ENCODE results near the gene TBC1D25.
A peak's percentile ranks its signal among the peaks of the same experiment; 100 is the strongest.
"Not testable (repeated sequence)": the region's sequence is repeated elsewhere in the genome, so short reads cannot be mapped to it uniquely, and the experiment has no call there.

TBC1D25 gene

DNA sequence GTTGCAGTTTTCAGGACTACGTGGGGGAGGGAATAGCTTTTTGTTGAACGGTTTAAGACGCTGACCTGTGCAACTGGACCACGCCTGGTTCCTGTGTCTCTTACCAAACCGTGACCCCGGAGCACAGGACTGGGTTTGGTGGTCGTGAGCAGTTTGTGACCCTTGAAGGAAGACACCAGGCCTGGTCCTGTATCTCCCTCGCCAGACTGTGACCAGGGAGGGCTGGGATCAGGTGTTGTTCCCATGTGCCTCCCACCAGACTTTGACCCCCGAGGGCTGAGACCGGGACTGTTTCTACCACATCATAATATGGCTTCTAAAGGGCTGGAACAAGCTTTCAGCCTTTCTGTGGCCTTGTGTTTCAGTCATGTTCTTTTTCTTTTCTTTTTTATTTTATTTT lies 17.2 kb upstream of the TBC1D25 start:
- H3K27ac ChIP-seq, result peak overlapping the region; percentile 76
- H3K36me3 ChIP-seq, result peaks cover 32% of the 10 kb centered on the region
- no peaks in the 10 kb centered on the region for H3K9me3 ChIP-seq (ENCODE audit: severe bottlenecking)
- TF ChIP-seq, protein P1, sequence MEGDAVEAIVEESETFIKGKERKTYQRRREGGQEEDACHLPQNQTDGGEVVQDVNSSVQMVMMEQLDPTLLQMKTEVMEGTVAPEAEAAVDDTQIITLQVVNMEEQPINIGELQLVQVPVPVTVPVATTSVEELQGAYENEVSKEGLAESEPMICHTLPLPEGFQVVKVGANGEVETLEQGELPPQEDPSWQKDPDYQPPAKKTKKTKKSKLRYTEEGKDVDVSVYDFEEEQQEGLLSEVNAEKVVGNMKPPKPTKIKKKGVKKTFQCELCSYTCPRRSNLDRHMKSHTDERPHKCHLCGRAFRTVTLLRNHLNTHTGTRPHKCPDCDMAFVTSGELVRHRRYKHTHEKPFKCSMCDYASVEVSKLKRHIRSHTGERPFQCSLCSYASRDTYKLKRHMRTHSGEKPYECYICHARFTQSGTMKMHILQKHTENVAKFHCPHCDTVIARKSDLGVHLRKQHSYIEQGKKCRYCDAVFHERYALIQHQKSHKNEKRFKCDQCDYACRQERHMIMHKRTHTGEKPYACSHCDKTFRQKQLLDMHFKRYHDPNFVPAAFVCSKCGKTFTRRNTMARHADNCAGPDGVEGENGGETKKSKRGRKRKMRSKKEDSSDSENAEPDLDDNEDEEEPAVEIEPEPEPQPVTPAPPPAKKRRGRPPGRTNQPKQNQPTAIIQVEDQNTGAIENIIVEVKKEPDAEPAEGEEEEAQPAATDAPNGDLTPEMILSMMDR (IDR thresholded peaks at IDR 0.05; ENCODE audit: low read depth, low read length), result no peak
- peak overlapping the region; percentile 79 for H3K4me3 ChIP-seq (ENCODE audit: low read depth, low read length)
- no peak for DNase-seq
- H3K27me3 ChIP-seq (ENCODE audit: insufficient read depth, low read depth, severe bottlenecking), result peaks cover 8% of the 10 kb centered on the region

DNA sequence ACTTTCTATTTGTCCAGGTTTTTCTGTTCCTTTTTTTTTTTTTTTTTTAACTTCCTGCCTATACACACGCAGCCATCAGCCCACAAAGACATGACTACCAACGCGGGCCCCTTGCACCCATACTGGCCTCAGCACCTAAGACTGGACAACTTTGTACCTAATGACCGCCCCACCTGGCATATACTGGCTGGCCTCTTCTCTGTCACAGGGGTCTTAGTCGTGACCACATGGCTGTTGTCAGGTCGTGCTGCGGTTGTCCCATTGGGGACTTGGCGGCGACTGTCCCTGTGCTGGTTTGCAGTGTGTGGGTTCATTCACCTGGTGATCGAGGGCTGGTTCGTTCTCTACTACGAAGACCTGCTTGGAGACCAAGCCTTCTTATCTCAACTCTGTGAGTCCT lies 15.8 kb upstream of the TBC1D25 start:
- no peak for DNase-seq
- H3K36me3 ChIP-seq, result peaks cover 46% of the 10 kb centered on the region
- H3K27ac ChIP-seq, result no peak overlapping the region
- H3K27me3 ChIP-seq (ENCODE audit: insufficient read depth, low read depth, severe bottlenecking), result peaks cover 8% of the 10 kb centered on the region
- TF ChIP-seq, protein P1 (IDR thresholded peaks at IDR 0.05; ENCODE audit: low read depth, low read length), result no peak
- H3K4me3 ChIP-seq (ENCODE audit: low read depth, low read length), result no peak overlapping the region
- no peaks in the 10 kb centered on the region for H3K9me3 ChIP-seq (ENCODE audit: severe bottlenecking)

DNA sequence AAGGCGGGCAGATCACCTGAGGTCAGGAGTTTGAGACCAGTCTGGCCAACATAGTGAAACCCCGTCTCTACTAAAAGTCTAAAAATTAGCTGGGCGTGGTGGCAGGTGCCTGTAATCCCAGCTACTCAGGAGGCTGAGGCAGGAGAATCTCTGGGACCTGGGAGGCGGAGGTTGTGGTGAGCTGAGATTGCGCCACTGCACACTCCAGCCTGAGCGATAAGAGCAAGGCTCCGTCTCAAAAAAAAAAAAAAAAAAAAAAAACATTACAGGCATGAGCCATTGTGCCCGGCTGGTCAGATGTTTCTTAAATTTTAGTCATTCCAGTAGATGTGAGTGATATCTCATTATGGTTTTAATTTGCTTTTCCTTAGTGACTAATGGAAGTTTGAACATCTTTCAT lies 13.7 kb upstream of the TBC1D25 start:
- not testable (repeated sequence) for DNase-seq; H3K27ac ChIP-seq; H3K4me3 ChIP-seq (ENCODE audit: low read depth, low read length); H3K27me3 ChIP-seq (ENCODE audit: insufficient read depth, low read depth, severe bottlenecking); H3K9me3 ChIP-seq (ENCODE audit: severe bottlenecking)
- peaks cover 47% of the 10 kb centered on the region for H3K36me3 ChIP-seq

DNA sequence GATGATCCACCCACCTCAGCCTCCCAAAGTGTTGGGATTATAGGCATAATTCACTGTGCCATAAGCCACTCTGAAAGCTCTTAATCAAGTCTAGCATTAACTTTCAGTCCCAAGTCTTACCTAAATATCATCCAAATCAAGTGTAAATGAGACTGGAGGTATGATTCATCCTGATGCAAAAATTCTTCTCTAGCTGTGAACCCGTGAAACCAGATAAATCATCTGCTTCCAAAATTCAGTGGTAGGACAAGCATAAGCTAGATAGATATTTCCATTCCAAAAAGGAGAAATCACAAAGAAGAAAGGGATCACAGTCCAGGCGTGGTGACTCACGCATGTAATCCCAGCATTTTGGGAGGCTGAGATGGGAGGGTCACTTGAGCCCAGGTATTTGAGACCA lies 8.8 kb upstream of the TBC1D25 start:
- TF ChIP-seq, protein P1 (IDR thresholded peaks at IDR 0.05; ENCODE audit: low read depth, low read length), result no peak
- no peak for DNase-seq
- Histone ChIP-seq H3K27me3 (ENCODE audit: insufficient read depth, low read depth, severe bottlenecking) (no peaks in the 10 kb centered on the region), H3K27ac (no peak overlapping the region), H3K36me3 (peaks cover 23% of the 10 kb centered on the region), H3K9me3 (ENCODE audit: severe bottlenecking) (no peaks in the 10 kb centered on the region), H3K4me3 (ENCODE audit: low read depth, low read length) (no peak overlapping the region)

DNA sequence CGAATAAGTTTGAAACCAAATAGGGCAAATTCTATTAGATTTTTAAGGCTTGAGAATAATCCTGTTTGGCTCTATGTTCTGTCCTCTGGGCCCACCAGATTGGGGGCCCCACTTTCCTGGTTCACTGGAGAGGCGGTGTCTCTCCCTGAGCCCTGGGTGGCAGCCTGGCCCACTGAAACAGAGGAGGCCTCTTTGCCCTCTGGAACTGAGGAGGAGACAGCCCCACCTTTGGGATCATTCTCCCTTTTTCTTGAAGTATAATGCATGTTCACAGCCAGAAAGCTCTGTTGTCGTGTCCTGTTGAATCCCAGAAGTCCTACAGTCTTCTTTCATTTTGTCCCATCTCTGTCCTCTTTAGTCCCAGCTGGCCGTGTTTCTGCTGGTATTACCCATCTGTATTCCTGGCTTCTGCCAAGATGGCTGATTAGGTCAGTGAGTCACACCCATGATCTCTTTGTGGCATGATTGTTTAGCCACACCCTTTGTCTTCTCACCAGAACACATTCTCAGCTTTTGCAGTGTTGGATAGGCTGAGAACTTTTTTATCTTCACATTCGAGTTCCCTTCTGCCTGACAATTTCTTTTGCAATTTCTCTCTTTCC lies 8.1 kb upstream of the TBC1D25 start:
- peaks cover 22% of the 10 kb centered on the region for H3K36me3 ChIP-seq
- H3K27ac ChIP-seq, result no peak overlapping the region
- H3K27me3 ChIP-seq (ENCODE audit: insufficient read depth, low read depth, severe bottlenecking), result no peaks in the 10 kb centered on the region
- TF ChIP-seq, protein P1 (IDR thresholded peaks at IDR 0.05; ENCODE audit: low read depth, low read length), result no peak
- H3K4me3 ChIP-seq (ENCODE audit: low read depth, low read length), result no peak overlapping the region
- DNase-seq, result no peak
- H3K9me3 ChIP-seq (ENCODE audit: severe bottlenecking), result no peaks in the 10 kb centered on the region

DNA sequence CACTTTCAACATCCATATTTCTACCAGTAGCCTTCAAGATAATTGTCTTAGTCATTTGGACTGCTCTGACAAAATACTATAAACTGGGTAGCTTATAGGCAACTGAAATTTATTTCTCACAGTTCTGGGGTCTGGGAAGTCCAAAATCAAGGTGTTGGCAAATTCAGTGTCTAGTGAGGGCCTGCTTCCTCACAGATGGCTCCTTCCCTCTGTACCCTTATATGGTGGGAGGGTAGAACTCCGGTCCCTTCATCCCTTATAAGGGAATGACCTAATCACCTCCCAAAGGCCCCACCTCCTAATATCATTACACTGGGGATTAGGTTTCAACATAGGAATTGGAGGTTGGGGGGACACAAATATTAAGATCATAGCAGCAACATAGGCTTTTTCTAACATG lies 7.4 kb upstream of the TBC1D25 start:
- no peaks in the 10 kb centered on the region for H3K27me3 ChIP-seq (ENCODE audit: insufficient read depth, low read depth, severe bottlenecking)
- no peak for DNase-seq
- H3K9me3 ChIP-seq (ENCODE audit: severe bottlenecking), result no peaks in the 10 kb centered on the region
- no peak overlapping the region for H3K27ac ChIP-seq
- TF ChIP-seq, protein P1 (IDR thresholded peaks at IDR 0.05; ENCODE audit: low read depth, low read length), result no peak
- peaks cover 16% of the 10 kb centered on the region for H3K36me3 ChIP-seq
- no peak overlapping the region for H3K4me3 ChIP-seq (ENCODE audit: low read depth, low read length)
